PC-9 (cell line): ENCODE measurements around the gene TMEM132C. TPM values are rescaled to one million over a fixed set of nuclear protein-coding genes. Genes with fewer than 3 reads are reported as not detected.

ENCODE experiments used
- BruUV-seq: library from RNA; stranded (reverse); fragments of 400-500 nt; replicated peaks from 2 replicates; lab custom pipeline; 2021; lab: Mats Ljungman, UMichigan
- CTCF ChIA-PET: fragments of 300-600 bp; sonication (Branson Sonifier 250); formaldehyde crosslinking; loops from one replicate; lab custom pipeline; 2022; ENCODE audit warnings: antibody characterized with exemption; lab: Charles Lee
- POLR2A ChIA-PET: fragments of 300-600 bp; sonication (Branson Sonifier 250); formaldehyde crosslinking; loops from one replicate; lab custom pipeline; 2022; ENCODE audit warnings: antibody characterized with exemption; ENCODE audit not compliant: unreplicated experiment; lab: Charles Lee
- DNase-seq, 2 experiments: peaks; one replicate each; pipeline versions ENCODE4 v3.0.0 to v3.0.0-alpha.2; 2015 to 2022; ENCODE audit warnings: mixed read lengths in 1 of 2
- H2AFZ ChIP-seq: fragments of 200-600 bp; sonication (generic); 2 replicates; pipeline ENCODE4 v1.8.1; 2017; ENCODE audit warnings: antibody characterized with exemption
- H3F3A ChIP-seq: fragments of 200-600 bp; sonication (generic); 2 replicates; pipeline ENCODE4 v1.8.1; 2017; ENCODE audit warnings: antibody characterized with exemption, mild to moderate bottlenecking, low read depth; ENCODE audit not compliant: insufficient read depth
- H3K27ac ChIP-seq: fragments of 200-600 bp; sonication (generic); 2 replicates; pipeline ENCODE4 v1.6.1; 2016; ENCODE audit warnings: mixed run types
- H3K27me3 ChIP-seq: fragments of 200-600 bp; sonication (generic); 2 replicates; pipeline ENCODE4 v1.6.1; 2016; ENCODE audit warnings: low read depth, mixed run types; ENCODE audit not compliant: insufficient read depth
- H3K36me3 ChIP-seq: fragments of 200-600 bp; sonication (generic); 2 replicates; pipeline ENCODE4 v1.6.1; 2016; ENCODE audit warnings: low read depth, mixed run types
- H3K4me1 ChIP-seq: fragments of 200-600 bp; sonication (generic); replicated peaks from 2 replicates; pipeline ENCODE4 v1.6.1; 2016; ENCODE audit warnings: mixed run types; ENCODE audit not compliant: insufficient read depth
- H3K4me2 ChIP-seq: fragments of 200-600 bp; sonication (generic); 2 replicates; pipeline ENCODE4 v1.6.1; 2017; ENCODE audit warnings: mixed run types
- H3K4me3 ChIP-seq: fragments of 200-600 bp; sonication (generic); 2 replicates; pipeline ENCODE4 v1.6.1; 2016; ENCODE audit warnings: mixed run types
- H3K79me2 ChIP-seq: fragments of 200-600 bp; sonication (generic); 2 replicates; pipeline ENCODE4 v1.6.1; 2017; ENCODE audit warnings: low read depth, mixed run types
- H3K9me2 ChIP-seq: fragments of 200-600 bp; sonication (generic); 2 replicates; pipeline ENCODE4 v1.8.1; 2017; ENCODE audit warnings: mild to moderate bottlenecking; ENCODE audit not compliant: insufficient read depth
- H3K9me3 ChIP-seq: fragments of 200-600 bp; sonication (generic); 2 replicates; pipeline ENCODE4 v1.8.1; 2016; ENCODE audit warnings: low read depth; ENCODE audit not compliant: insufficient read depth
- H4K20me1 ChIP-seq: fragments of 200-600 bp; sonication (generic); 2 replicates; pipeline ENCODE4 v1.8.1; 2017; ENCODE audit not compliant: insufficient read depth
- EZH2 ChIP-seq: fragments of 200-600 bp; sonication (generic); IDR thresholded peaks from 2 replicates; pipeline ENCODE4 v1.8.0; 2017; ENCODE audit warnings: antibody characterized with exemption, low read depth
- intact Hi-C: fragments of 100-400 bp; cut with micrococcal nuclease; formaldehyde crosslinking; loops from one replicate; pipeline ENCODE4 v1.10.0; 2022; ENCODE audit not compliant: unreplicated experiment
- total RNA-seq: library from RNA; stranded (reverse); gene quantifications from 2 replicates; pipeline ENCODE4 v1.2.3, GENCODE V29; 2021
- TF ChIP-seq, protein P1 (sequence below): fragments of 200-600 bp; sonication (generic); conservative IDR thresholded peaks from 2 replicates; pipeline ENCODE4 v1.6.1; 2017; ENCODE audit warnings: mixed run types, antibody characterized with exemption, mild to moderate bottlenecking, moderate library complexity

Gene TMEM132C
- total RNA-seq, 1 experiment from 2014 or later = not detected

DNA sequence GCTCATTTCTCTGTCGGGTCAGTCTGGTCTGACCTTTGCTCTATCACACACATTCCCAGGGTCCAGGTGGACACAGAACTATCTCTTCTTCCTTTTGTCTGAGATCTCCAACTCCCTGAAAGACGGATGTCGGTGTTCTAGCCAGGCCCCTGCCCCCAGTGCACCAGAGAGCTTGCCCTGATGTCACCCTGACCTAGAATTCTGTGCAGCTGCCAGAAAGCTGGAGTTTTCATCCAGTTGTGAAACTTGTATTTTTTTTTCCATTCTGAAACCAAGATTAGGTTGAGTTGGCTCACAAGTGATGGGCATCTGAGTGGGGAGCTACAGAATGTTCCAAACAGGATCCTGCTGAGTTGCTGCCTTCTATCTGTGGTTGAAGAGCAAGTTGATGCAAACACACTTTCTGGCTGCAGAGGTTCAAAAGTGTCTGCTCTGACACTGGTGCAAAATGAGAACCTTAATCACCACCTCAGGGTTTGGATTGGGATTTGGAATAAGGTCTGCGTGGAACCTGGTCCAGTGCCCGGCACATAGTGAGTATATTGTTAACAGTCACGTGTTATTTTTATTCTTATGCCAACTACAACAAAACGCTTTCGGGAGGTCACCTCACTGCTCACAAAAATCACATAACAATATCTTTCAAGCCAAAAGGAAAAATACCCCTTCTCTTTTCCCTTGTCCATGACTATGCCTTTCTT, 345.3 kb downstream of the TMEM132C start:
- H3K4me3 ChIP-seq = no peak overlapping the region
- H2AFZ ChIP-seq = no peak overlapping the region
- H3F3A ChIP-seq = no peaks in the 10 kb centered on the region
- H3K4me2 ChIP-seq = no peak overlapping the region
- H3K9me3 ChIP-seq = no peaks in the 10 kb centered on the region
- no peak for DNase-seq
- ChIA-PET POLR2A (interaction anchor here (0.5 kb wide), 1 partner anchor 15 kb away, joined by 3 read pairs; no protein-coding TSS in a partner anchor), CTCF (no interaction called here)
- H3K79me2 ChIP-seq = no peaks in the 10 kb centered on the region
- TF ChIP-seq, protein P1, sequence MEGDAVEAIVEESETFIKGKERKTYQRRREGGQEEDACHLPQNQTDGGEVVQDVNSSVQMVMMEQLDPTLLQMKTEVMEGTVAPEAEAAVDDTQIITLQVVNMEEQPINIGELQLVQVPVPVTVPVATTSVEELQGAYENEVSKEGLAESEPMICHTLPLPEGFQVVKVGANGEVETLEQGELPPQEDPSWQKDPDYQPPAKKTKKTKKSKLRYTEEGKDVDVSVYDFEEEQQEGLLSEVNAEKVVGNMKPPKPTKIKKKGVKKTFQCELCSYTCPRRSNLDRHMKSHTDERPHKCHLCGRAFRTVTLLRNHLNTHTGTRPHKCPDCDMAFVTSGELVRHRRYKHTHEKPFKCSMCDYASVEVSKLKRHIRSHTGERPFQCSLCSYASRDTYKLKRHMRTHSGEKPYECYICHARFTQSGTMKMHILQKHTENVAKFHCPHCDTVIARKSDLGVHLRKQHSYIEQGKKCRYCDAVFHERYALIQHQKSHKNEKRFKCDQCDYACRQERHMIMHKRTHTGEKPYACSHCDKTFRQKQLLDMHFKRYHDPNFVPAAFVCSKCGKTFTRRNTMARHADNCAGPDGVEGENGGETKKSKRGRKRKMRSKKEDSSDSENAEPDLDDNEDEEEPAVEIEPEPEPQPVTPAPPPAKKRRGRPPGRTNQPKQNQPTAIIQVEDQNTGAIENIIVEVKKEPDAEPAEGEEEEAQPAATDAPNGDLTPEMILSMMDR = no peak
- no peak for TF ChIP-seq EZH2
- no peaks in the 10 kb centered on the region for H3K4me1 ChIP-seq
- intact Hi-C loops = no loop called here
- no peaks in the 10 kb centered on the region for H3K36me3 ChIP-seq
- no peaks in the 10 kb centered on the region; the same call in 1 of the 2 replicates for H4K20me1 ChIP-seq
- BruUV-seq = no TSS peak
- H3K27ac ChIP-seq = no peak overlapping the region
- no peaks in the 10 kb centered on the region for H3K9me2 ChIP-seq
- H3K27me3 ChIP-seq = peaks cover 12% of the 10 kb centered on the region; the same call in 1 of the 2 replicates

DNA sequence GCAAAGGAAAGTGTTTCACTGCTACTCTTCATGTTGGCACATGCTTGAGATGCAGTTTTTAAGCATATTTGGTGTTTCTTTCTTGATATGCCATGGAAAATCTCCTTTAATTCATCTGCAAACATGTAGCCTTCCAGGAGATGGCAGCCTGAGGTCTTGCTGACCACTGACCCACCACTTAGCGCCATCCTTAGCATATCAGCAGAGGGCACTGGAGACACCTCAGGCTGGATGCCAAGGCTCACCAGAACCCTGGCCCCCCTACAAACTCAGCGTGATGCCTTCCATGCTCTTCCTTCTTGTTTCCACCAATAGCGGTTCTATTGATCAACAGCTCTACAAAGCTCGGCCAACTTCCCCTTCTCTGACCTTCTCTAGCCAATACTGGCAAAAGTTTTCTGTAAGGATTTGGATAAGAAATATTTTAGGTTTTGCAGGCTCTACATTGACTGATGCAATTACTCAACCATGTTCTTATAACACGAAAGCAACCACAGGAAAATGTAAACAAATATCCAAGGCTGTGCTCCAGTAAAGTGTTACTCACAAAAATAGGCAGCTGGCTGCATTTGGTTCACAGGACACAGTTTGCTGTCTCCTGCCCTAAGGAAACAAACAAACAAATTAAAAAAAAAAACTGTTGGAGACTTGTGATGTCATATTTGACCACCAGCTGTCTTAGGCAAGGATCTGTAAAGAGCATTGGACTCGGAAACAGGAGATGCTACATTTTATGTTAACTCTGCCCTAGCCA, 347.0 kb downstream of the TMEM132C start:
- Histone ChIP-seq H3K27ac (no peak overlapping the region), H3K9me3 (no peaks in the 10 kb centered on the region), H3K79me2 (no peaks in the 10 kb centered on the region), H3F3A (no peaks in the 10 kb centered on the region), H3K4me2 (no peak overlapping the region), H3K4me3 (no peak overlapping the region), H3K9me2 (no peaks in the 10 kb centered on the region), H2AFZ (no peak overlapping the region), H4K20me1 (no peaks in the 10 kb centered on the region; the same call in 1 of the 2 replicates), H3K4me1 (no peaks in the 10 kb centered on the region), H3K36me3 (no peaks in the 10 kb centered on the region), H3K27me3 (peaks cover 12% of the 10 kb centered on the region; the same call in 1 of the 2 replicates)
- BruUV-seq = no TSS peak
- ChIA-PET POLR2A (no interaction called here), CTCF (no interaction called here)
- TF ChIP-seq, protein P1 = no peak; the same call in 1 of the 2 replicates
- TF ChIP-seq EZH2 = no peak
- intact Hi-C loops = no loop called here
- DNase-seq = no peak

DNA sequence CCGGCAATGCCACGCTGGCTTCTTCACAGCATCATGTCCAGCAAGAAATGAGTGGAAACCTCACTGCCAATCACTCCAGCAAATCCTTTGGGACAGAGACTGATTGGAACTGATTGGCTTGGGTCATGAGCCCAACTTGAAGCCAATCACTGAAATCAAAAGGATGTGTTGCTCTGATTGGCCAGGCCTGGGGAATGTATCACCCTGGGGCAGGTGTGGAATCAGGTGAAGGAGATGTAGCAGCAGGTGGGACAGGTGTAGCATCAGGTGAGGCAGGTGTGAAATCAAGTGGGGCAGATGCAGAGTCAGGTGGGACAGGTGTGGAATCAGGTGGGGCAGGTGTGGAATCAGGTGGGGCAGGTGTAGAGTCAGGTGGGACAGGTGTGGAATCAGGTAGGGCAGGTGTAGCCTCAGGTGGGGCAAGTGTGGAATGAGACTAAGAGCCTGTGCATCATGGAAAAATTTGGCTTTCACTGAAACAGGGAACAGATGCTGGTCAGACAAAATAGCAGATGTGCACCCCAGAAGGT, 350.4 kb downstream of the TMEM132C start:
- Histone ChIP-seq H4K20me1 (no peaks in the 10 kb centered on the region; the same call in 1 of the 2 replicates), H2AFZ (no peak overlapping the region), H3F3A (no peaks in the 10 kb centered on the region), H3K9me3 (no peaks in the 10 kb centered on the region), H3K4me1 (no peaks in the 10 kb centered on the region), H3K36me3 (no peaks in the 10 kb centered on the region), H3K27ac (no peak overlapping the region), H3K27me3 (no peaks in the 10 kb centered on the region), H3K79me2 (no peaks in the 10 kb centered on the region), H3K4me2 (no peak overlapping the region), H3K4me3 (no peak overlapping the region), H3K9me2 (no peaks in the 10 kb centered on the region)
- CTCF ChIA-PET = no interaction called here
- no peak for TF ChIP-seq EZH2
- no TSS peak for BruUV-seq
- DNase-seq = no peak
- POLR2A ChIA-PET = no interaction called here
- intact Hi-C loops = no loop called here
